ENCODE results near the gene CHRNA1. TPM values are rescaled to one million over a fixed set of nuclear protein-coding genes. Genes with fewer than 3 reads are reported as not detected.

CHRNA1 gene
- total RNA-seq, 1 experiment from 2014 or later = not detected

DNA sequence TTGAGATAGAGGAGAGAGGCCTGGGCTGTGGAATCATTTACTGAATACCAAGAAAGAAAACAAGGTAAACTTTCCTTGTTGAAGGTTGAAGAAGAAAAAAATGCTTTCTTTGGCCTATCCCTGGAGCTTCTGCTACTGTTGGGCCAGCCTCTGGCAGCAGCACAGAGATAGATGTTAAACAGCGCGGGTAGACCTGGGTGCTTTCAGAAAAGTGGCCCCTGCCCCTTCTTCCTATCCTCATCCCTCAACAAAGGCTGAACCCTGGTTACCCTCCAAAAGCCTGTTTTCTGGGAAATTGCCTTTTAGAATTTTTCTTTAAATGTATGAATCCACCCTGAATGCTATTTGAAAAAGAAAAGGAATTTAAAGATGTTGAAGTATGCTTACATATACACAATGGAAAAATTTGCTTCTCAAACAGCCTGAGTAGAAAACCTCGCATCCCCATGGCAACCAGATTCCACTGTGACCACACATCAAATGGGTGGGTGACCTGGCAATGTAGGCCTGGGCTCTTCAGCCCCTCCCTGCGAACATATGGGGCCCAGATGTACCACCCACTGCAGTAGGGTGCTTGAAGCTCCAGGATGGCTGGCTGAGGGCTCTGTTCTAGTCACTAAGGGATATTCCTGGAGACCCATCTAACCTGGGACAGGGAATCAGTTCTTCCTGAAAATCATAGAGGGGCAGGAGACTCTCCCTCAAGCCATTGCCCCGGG, 23.4 kb upstream of the CHRNA1 start:
- H3K27me3 ChIP-seq (replicated peaks; ENCODE audit: control insufficient read depth, insufficient read depth, low read length) = no peaks in the 10 kb centered on the region
- Mint-ChIP-seq H3K4me3 (ENCODE audit: unreplicated experiment) (no peak overlapping the region), H3K4me1 (ENCODE audit: low read depth, unreplicated experiment) (peaks cover 6% of the 10 kb centered on the region)

DNA sequence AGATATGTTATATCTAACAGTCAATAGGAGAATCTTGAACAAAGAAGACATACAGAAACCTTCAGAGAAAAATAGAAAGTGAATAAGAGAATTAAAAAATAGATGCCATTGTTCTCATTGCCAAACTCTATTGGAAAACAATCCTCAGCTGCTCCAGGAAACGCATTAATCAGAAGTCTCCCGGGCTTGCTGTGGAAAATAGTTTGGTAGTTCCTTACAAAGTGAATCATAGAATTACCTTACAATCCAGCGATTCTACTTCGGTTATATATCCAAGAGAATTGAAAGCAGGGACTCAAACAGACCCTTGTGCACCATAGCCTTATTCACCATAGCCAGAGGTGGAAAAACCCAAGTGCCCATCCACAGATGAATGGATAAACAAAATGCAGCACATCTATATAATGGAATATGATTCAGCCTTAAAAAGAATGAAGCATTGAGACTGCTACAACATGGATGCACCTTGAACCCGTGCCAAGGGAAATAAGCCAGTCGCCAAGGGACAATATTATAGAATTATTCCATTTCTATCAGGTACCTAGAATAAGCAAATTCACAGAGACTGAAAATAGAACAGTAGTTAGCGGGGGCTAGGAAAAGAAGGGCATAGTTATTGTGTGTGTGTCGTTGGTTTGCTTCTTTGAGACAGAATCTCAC, 21.9 kb upstream of the CHRNA1 start:
- DNase-seq = no peak
- Mint-ChIP-seq H3K27me3 (ENCODE audit: insufficient read depth, unreplicated experiment) (no peaks in the 10 kb centered on the region), H3K4me1 (ENCODE audit: low read depth, unreplicated experiment) (no peaks in the 10 kb centered on the region), H3K4me3 (ENCODE audit: unreplicated experiment) (no peak overlapping the region), H3K36me3 (ENCODE audit: insufficient read depth, unreplicated experiment) (no peaks in the 10 kb centered on the region), H3K9me3 (ENCODE audit: unreplicated experiment) (no peaks in the 10 kb centered on the region), H3K27ac (ENCODE audit: unreplicated experiment) (no peak overlapping the region)
- CTCF ChIA-PET = interaction anchor here (0.6 kb wide), 1 partner anchor 254 kb away, joined by 3 read pairs; no protein-coding TSS in a partner anchor
- Histone ChIP-seq H3K4me1 (no peaks in the 10 kb centered on the region), H3K4me3 (ENCODE audit: low read depth, low read length) (no peak overlapping the region), H3K27me3 (replicated peaks; ENCODE audit: control insufficient read depth, insufficient read depth, low read length) (no peaks in the 10 kb centered on the region), H3K36me3 (ENCODE audit: control insufficient read depth, insufficient read depth, low read length) (no peaks in the 10 kb centered on the region), H3K9me3 (no peaks in the 10 kb centered on the region)
- intact Hi-C loops (cut with micrococcal nuclease; ENCODE audit: unreplicated experiment) = no loop called here
- POLR2A ChIA-PET = no interaction called here
- BruUV-seq (replicated peaks) = no TSS peak
- TF ChIP-seq, protein P1, sequence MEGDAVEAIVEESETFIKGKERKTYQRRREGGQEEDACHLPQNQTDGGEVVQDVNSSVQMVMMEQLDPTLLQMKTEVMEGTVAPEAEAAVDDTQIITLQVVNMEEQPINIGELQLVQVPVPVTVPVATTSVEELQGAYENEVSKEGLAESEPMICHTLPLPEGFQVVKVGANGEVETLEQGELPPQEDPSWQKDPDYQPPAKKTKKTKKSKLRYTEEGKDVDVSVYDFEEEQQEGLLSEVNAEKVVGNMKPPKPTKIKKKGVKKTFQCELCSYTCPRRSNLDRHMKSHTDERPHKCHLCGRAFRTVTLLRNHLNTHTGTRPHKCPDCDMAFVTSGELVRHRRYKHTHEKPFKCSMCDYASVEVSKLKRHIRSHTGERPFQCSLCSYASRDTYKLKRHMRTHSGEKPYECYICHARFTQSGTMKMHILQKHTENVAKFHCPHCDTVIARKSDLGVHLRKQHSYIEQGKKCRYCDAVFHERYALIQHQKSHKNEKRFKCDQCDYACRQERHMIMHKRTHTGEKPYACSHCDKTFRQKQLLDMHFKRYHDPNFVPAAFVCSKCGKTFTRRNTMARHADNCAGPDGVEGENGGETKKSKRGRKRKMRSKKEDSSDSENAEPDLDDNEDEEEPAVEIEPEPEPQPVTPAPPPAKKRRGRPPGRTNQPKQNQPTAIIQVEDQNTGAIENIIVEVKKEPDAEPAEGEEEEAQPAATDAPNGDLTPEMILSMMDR (IDR thresholded peaks at IDR 0.05; ENCODE audit: insufficient read depth in 1 of 2, low read depth in 1 of 2, low read length in 1 of 2, severe bottlenecking in 1 of 2, unreplicated experiment in 1 of 2) = no peak

More for the DNA sequence above, 23.4 kb upstream of the CHRNA1 start:
- intact Hi-C loops (cut with micrococcal nuclease; ENCODE audit: unreplicated experiment) = no loop called here
- Mint-ChIP-seq H3K9me3 (ENCODE audit: unreplicated experiment) (no peaks in the 10 kb centered on the region), H3K27me3 (ENCODE audit: insufficient read depth, unreplicated experiment) (no peaks in the 10 kb centered on the region), H3K27ac (ENCODE audit: unreplicated experiment) (no peak overlapping the region), H3K36me3 (ENCODE audit: insufficient read depth, unreplicated experiment) (no peaks in the 10 kb centered on the region)
- TF ChIP-seq, protein P1 (IDR thresholded peaks at IDR 0.05; ENCODE audit: insufficient read depth in 1 of 2, low read depth in 1 of 2, low read length in 1 of 2, severe bottlenecking in 1 of 2, unreplicated experiment in 1 of 2) = no peak
- ChIA-PET CTCF (no interaction called here), POLR2A (no interaction called here)
- DNase-seq = peak in 1 of 2 experiments; percentile 41
- Histone ChIP-seq H3K4me1 (no peaks in the 10 kb centered on the region), H3K9me3 (no peaks in the 10 kb centered on the region), H3K4me3 (ENCODE audit: low read depth, low read length) (no peak overlapping the region), H3K36me3 (ENCODE audit: control insufficient read depth, insufficient read depth, low read length) (no peaks in the 10 kb centered on the region)
- no TSS peak for BruUV-seq (replicated peaks)

DNA sequence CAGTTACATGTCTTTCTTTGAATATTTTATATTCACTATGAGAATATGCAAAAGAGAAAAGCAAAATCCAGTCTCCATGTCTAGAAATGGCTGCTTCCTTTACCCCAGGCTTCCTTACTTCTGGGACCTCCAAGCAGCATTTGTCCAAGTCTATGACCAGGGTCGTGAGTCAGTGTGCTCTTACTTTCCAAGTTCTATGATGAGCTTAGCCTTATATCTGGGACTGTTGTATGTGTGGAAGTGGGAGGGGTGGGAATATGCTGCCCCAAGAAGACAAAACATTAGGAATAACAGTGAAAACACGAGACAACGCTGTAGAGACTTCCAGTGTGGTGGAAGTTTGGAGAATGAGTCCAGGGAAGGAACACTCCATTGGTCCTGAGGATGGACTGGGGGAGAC, 21.2 kb upstream of the CHRNA1 start:
- no peaks in the 10 kb centered on the region for H3K4me1 ChIP-seq
- no peak overlapping the region for H3K27ac Mint-ChIP-seq (ENCODE audit: unreplicated experiment)
- no peaks in the 10 kb centered on the region for H3K9me3 ChIP-seq
- H3K4me3 Mint-ChIP-seq (ENCODE audit: unreplicated experiment) = no peak overlapping the region
- H3K36me3 ChIP-seq (ENCODE audit: control insufficient read depth, insufficient read depth, low read length) = no peaks in the 10 kb centered on the region
- no peaks in the 10 kb centered on the region for H3K27me3 Mint-ChIP-seq (ENCODE audit: insufficient read depth, unreplicated experiment)
- BruUV-seq (replicated peaks) = no TSS peak
- H3K36me3 Mint-ChIP-seq (ENCODE audit: insufficient read depth, unreplicated experiment) = no peaks in the 10 kb centered on the region
- POLR2A ChIA-PET = no interaction called here
- no peaks in the 10 kb centered on the region for H3K9me3 Mint-ChIP-seq (ENCODE audit: unreplicated experiment)
- H3K27me3 ChIP-seq (replicated peaks; ENCODE audit: control insufficient read depth, insufficient read depth, low read length) = no peaks in the 10 kb centered on the region
- CTCF ChIA-PET = no interaction called here
- intact Hi-C loops (cut with micrococcal nuclease; ENCODE audit: unreplicated experiment) = no loop called here
- no peaks in the 10 kb centered on the region for H3K4me1 Mint-ChIP-seq (ENCODE audit: low read depth, unreplicated experiment)
- DNase-seq = no peak
- TF ChIP-seq, protein P1 (IDR thresholded peaks at IDR 0.05; ENCODE audit: insufficient read depth in 1 of 2, low read depth in 1 of 2, low read length in 1 of 2, severe bottlenecking in 1 of 2, unreplicated experiment in 1 of 2) = no peak
- H3K4me3 ChIP-seq (ENCODE audit: low read depth, low read length) = no peak overlapping the region
